ENCODE results near the gene ZMIZ1.

ZMIZ1 gene

DNA sequence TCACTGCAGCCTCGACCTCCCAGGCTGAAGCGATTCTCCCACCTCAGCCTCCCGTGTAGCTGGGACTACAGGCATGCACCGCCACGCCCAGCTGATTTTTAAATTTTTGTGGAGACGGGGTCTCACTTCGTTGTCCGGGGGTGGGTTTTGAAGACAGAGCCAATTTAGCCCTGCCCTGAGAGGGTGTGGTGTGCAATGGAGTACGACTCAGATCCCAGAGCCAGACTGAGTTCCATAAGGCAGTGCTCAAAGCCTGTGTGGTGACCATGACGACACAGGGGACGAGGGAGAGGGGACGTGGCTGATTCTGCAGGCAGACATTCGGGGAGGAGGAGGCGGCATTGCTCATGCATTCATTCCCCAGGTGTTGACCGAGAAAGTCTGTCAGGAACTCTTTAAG is 72.1 kb downstream of the ZMIZ1 start:
- peak; percentile 22 for DNase-seq

DNA sequence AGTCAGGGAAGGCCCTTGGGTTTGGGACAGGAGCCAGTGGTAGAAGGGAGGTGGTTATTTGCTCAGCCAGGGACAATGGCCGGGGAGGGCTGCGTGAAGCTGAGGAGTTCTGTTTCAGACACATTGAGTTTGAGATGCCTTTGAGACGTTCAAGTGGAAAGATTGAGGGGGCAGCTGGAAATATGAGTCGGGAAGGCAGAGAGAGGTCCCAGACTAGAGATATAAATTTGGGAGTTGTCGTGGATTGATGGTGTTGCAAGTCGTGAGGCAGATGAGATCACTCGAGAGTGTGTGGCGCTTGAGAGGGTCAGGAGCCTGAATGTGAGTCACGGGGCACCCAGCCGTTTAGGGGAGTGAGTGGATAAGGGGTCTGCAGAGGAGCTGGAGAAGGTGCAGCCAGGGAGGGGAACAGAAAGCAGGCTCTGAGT is 73.3 kb downstream of the ZMIZ1 start:
- DNase-seq, result peak; percentile 75

DNA sequence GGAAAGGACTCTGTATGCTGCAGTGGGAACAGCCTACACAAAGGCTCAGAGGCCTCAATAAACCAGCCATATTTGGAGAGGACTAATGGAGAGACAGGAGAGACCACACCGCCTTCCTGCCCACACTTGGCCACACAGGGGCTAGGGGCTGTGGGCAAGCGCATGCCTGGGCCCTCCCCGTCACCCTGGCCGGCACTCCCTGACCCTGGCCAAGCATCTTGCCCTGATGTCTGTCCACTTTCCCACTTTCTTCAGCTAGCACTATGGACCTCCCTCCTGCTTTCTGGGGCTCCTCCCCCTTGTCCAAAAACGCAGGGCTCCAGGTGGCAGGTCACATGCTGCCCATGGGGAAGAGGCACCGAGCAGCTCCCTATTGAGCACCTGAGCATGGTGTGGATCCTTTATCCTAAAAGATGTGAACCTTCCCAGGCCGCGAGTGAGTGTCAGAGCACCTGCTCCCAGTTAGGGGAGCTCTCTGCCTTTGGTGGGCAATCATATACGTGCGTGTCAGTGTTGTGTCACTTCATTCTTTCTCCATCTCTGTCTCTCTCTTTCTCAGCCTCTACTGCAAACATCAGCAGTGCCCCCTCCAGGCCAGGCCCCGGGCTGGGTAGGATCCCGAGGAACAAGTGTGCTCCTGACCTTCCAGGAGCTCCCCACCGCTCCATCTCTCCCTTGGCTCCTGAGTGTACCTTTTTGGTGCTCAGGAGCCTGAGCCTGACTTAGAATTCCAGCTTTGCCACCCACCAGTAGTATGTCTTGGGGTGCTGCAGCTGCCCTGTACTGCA is 74.0 kb downstream of the ZMIZ1 start:
- DNase-seq, result no peak

DNA sequence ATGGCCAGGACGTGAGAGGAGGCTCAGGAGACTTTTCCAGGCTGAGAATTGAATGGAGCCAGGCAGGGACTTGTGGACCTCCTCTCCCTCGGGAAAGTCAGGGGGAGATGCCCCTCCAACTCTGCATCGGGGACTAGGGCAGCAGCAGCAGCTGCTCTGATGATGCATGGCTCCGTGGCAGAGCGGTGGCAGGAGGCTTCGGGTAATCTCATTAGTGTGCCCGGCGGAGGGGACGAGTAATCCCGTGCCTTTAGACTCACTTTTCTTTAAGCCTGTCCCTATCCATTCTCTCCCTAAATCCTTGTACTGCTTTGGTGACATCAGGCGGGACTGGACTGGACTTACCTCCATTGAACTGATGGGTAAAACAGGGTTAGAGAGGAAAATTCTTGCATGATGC is 75.1 kb downstream of the ZMIZ1 start:
- no peak for DNase-seq

GRCh38 chr10:79144351-79145173 is 75.8 kb downstream of the ZMIZ1 start:
- DNase-seq, result peak; percentile 64

- DNase-seq, result no peak
Observed at GRCh38 chr10:79145174-79145483, 76.4 kb downstream of the ZMIZ1 start.

DNA sequence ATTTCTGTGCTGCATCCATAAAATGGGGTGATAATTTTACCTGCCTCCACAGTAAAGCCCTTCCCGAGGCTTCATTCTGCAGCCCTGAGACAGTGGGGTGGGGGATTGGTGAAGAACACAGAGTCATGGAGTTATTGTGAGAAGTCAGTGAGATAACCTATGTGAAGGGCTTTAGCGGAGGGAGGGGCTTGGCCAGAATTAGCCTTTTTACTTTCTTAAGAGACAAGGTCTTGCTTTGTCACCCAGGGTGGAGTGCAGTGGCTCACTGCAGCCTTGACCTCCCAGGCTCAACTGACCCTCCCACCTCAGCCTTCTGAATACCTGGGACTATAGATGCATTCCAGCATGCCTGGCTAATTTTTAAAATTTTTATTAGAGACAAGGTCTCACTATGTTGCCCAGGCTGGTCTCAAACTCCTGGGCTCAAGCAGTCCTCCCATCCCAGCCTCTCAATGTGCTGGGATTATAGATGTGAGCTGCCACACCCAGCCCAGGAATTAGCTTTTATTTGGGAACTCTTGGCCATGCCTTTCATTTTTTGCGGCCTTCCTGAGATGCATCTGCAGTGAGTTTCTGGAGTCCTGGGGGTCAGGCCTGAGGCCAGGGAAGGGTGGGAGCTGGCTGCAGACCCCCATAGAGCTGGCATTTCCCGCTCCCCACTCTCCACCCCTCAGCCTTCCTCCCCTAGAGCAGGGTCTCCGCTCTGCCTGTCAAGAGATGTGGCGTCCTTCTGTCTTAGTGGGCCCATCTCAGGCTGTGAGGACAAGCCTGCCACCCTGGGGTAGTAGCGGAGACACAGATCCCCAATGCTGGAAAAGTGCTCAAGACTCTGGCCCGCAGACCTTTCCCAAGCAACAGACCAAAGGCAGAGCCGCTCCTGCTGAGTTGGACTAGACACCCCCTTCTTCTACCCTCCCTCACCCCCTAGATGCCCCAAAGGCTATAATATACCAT is 77.0 kb downstream of the ZMIZ1 start:
- DNase-seq, result peak; percentile 44

- no peak for DNase-seq
Observed at GRCh38 chr10:79146611-79147130, 77.9 kb downstream of the ZMIZ1 start.

DNA sequence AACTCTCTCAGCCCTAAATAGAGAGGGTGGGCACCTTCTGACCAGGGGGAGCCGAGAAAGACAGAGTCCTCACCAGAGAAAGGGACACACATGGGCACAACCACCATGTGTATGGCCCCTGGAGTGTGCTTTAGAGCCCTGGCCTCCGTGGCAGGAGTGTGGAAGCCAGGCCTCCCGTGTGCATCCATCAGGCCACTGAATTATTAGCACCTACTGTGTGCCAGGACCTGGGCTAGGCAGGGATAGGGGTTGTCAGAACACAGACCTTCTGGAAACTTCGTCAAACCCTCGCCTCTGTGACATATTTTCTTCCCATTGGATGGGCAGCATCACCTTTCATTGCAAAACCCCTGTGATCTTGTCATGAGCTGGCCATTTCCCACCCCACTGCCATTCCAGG is 78.5 kb downstream of the ZMIZ1 start:
- DNase-seq, result no peak

- no peak for DNase-seq
Observed at GRCh38 chr10:79147796-79148451, 79.2 kb downstream of the ZMIZ1 start.

DNA sequence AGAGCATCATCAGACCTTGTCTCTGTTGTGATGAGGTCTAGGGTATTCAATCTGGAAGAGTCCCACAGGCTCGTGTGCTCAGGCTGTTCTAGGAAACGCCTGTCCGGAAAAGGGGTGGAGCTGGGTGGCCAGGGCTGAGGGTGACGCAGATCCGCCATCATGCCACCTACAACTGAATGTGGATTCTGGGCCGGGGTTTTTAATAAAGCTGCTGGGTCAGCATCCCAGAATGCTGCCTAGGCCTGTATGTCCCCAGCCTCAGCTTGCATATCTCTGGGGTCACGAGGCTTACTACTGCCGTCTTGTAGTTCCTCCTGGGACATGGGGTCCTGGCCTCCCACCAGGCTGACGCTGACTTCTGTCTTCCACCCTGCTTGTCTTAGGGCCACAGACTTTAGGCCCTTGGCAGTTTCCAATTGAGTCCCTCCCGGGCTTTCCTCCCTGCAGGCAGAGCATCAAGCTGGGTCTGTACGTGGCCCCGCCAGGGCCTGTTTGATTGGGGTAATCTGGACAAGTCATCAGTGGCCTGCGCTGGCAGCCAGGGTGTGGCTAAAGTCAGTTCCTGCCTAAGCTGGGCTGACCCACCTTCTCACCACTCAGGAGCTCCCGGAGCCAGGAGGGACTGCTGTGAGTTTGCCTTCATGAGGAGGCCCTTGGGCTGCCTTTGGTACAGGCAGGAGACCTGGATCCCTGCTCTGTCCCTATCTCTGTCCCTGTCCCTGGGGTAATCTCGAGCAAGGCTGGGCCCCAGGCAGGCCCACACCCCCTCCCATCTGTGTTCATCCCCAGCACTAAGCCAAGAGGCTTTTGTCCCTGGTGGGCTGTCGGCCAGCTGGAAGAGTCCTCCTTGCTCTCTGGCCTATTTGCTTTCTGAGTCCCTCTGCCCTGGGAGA is 79.9 kb downstream of the ZMIZ1 start:
- no peak for DNase-seq

GRCh38 chr10:79149345-79149661 is 80.5 kb downstream of the ZMIZ1 start:
- no peak for DNase-seq

DNA sequence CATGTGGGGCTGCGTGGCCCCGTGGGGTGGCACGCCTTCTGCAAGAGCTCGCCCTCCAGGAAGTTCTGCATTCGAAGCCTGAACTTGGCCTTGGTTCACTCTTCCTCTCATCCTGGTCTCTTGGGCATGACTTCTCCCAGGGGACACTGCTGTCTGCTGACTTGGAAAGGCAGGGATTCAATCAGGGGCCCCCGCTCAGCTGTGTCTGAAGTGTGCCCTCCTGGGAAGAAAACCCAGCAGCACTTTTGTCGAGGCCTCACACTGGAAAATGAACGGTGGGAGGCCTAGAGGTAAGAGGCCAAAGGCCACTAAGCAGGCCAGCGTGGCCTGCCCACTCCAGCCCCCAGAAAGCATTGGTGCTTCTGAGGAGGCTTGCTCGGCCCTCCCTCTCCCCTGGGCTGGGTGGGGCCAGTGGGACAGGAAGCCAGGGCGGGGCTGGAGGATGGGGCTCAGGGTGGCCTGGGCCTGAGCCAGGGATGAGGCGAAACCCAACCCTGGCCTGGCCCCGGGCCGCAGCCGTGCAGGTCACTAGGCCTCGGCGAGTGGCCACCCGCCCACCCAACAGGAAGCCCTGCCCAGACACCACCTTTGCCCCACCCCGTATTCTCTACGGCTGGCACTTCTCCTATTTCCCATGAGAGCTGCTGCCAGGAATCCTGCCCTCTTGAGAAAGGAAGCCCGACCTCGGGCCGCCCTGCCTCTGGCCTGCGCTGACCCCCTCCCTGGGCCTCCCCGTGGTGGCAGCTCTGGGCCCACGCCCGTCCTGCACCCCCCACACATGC is 81.1 kb downstream of the ZMIZ1 start:
- peak; percentile 59 for DNase-seq

DNA sequence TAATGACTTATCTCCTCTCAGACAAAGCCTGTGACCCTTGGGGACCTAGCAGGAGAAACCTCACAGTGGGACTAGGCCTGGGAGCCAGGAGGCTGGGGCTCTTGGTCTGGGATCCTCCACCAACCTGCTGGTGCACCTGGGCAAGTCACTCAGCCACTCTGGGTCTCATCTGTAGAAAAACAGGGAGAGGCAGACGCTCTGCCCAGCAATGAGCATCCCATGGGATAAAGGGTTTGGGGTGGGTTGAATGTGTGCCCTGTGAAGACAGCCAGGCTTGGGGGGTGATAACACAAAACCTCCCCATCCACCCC is 81.6 kb downstream of the ZMIZ1 start:
- DNase-seq, result no peak

GRCh38 chr10:79152423-79152817 is 83.7 kb downstream of the ZMIZ1 start:
- no peak for DNase-seq

- DNase-seq, result no peak
Observed at GRCh38 chr10:79153745-79154144, 85.0 kb downstream of the ZMIZ1 start.

- DNase-seq, result peak; percentile 58
Observed at GRCh38 chr10:79155301-79156081, 86.7 kb downstream of the ZMIZ1 start.

DNA sequence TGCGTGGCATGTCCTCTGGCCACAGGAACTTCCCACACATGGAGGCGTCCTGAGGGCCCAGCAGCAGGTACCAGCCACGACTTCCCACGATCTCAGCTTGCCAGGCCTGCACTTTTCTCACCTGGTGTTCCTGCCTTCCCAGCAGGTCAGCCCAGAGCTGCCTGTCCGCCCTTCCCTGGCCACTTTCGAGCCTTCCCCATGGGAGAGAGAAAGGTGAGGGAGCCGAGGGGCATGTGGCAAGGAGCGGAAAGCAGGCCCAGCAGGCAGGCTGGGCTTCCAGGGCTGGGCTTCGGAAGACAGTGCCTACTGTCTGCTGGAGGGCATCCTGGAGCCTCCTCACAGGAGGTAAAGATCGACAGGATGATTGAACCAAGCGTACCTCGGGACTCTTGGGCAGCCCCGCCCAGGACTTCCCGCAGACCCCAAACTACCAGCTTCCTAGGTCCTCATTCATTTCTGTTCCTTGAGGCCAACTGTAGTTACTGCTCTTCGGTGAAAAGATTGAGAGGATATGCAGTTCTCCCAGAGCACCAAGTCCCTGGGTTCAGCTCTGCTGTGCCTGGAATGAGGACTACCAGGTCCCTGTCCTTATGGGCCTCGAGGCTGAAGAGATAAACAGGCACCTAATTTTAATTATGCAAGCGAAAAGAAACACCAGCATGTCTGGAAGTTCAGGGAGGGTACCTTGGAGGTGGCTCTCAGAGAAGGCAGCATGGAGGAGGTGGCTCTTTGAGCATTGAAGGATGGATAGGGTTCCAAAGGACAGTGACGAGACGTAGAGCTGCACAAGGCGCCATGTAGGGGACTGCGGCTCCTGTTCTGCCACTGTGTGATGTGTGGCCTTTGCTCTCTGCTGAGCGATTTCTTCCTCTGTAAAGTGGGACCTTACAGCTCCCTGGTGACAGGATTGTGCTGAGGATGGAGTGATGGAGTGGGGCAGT is 87.8 kb downstream of the ZMIZ1 start:
- DNase-seq, result no peak

GRCh38 chr10:79158004-79158340 is 89.2 kb downstream of the ZMIZ1 start:
- DNase-seq, result no peak
